Mesendoderm (in vitro differentiated cells): ENCODE measurements around the gene DNAH10. TPM values are rescaled to one million over a fixed set of nuclear protein-coding genes. Genes with fewer than 3 reads are reported as not detected.

Source experiments
- DNase-seq: peaks from one replicate; pipeline ENCODE4 v3.0.0; 2013
- H2AK5ac ChIP-seq: 2 replicates; pipeline ENCODE4 v1.6.1; 2013; ENCODE audit warnings: low read length, inconsistent platforms
- H2BK120ac ChIP-seq: 2 replicates; pipeline ENCODE4 v1.6.1; 2013; ENCODE audit warnings: low read depth, mild to moderate bottlenecking, low read length, moderate library complexity, mixed read lengths
- H2BK15ac ChIP-seq: replicated peaks from 2 replicates; pipeline ENCODE4 v1.6.1; 2013; ENCODE audit warnings: low read depth, mild to moderate bottlenecking, moderate library complexity
- H2BK5ac ChIP-seq: 2 replicates; pipeline ENCODE4 v1.6.1; 2013; ENCODE audit warnings: low read length, inconsistent platforms
- H3K18ac ChIP-seq: 2 replicates; pipeline ENCODE4 v1.6.1; 2013; ENCODE audit warnings: mild to moderate bottlenecking, low read length, mixed read lengths
- H3K23ac ChIP-seq: one replicate; pipeline ENCODE4 v1.6.1; 2013; ENCODE audit warnings: low read length
- H3K27ac ChIP-seq: 2 replicates; pipeline ENCODE4 v1.5.1; 2013; ENCODE audit warnings: low read depth, mild to moderate bottlenecking, inconsistent platforms, low read length, moderate library complexity
- H3K27me3 ChIP-seq: 2 replicates; pipeline ENCODE4 v1.6.1; 2013; ENCODE audit warnings: low read length, control low read depth, mild to moderate bottlenecking, inconsistent platforms; ENCODE audit not compliant: insufficient read depth, poor library complexity
- H3K36me3 ChIP-seq: 2 replicates; pipeline ENCODE4 v1.6.1; 2013; ENCODE audit warnings: low read length, inconsistent platforms; ENCODE audit not compliant: control insufficient read depth, insufficient read depth
- H3K4ac ChIP-seq: one replicate; pipeline ENCODE4 v1.6.1; 2013; ENCODE audit warnings: low read depth, mild to moderate bottlenecking, low read length, moderate library complexity
- H3K4me1 ChIP-seq: 2 replicates; pipeline ENCODE4 v1.6.1; 2013; ENCODE audit warnings: low read depth, low read length, inconsistent platforms; ENCODE audit not compliant: control insufficient read depth
- H3K4me2 ChIP-seq: 2 replicates; pipeline ENCODE4 v1.6.1; 2013; ENCODE audit warnings: low read length
- H3K4me3 ChIP-seq: 2 replicates; pipeline ENCODE4 v1.5.1; 2013; ENCODE audit warnings: mild to moderate bottlenecking, low read length
- H3K56ac ChIP-seq: one replicate; pipeline ENCODE4 v1.6.1; 2013; ENCODE audit warnings: low read length
- H3K79me1 ChIP-seq: 2 replicates; pipeline ENCODE4 v1.6.1; 2013; ENCODE audit warnings: low read length, inconsistent platforms
- H3K79me2 ChIP-seq: 2 replicates; pipeline ENCODE4 v1.6.1; 2013; ENCODE audit warnings: mild to moderate bottlenecking, low read length; ENCODE audit not compliant: control insufficient read depth, insufficient read depth
- H3K9ac ChIP-seq: 2 replicates; pipeline ENCODE4 v1.6.1; 2013; ENCODE audit warnings: low read length, inconsistent platforms
- H4K5ac ChIP-seq: one replicate; pipeline ENCODE4 v1.6.1; 2013; ENCODE audit warnings: low read length
- H4K8ac ChIP-seq: one replicate; pipeline ENCODE4 v1.6.1; 2013; ENCODE audit warnings: low read depth, mild to moderate bottlenecking, control low read depth, low read length, moderate library complexity
- WGBS: extraction: QIAGEN DNeasy Blood & Tissue Kit; methylation state at CpG from one replicate; pipeline ENCODE4 v1.1.7; 2013; ENCODE audit warnings: low lambda C conversion rate, missing lambda C conversion rate; ENCODE audit not compliant: insufficient coverage; ENCODE audit errors: extremely low coverage; 5-methylcytosine and 5-hydroxymethylcytosine counted together
- small RNA-seq: library from polyadenylated mRNA; stranded (forward); fragments of <200 nt; extraction: miRNeasy Mini kit (QIAGEN cat#:217004); gene quantifications from one replicate; pipeline ENCODE3, GENCODE V24; 2013; ENCODE audit not compliant: insufficient read depth

DNAH10 gene

DNA sequence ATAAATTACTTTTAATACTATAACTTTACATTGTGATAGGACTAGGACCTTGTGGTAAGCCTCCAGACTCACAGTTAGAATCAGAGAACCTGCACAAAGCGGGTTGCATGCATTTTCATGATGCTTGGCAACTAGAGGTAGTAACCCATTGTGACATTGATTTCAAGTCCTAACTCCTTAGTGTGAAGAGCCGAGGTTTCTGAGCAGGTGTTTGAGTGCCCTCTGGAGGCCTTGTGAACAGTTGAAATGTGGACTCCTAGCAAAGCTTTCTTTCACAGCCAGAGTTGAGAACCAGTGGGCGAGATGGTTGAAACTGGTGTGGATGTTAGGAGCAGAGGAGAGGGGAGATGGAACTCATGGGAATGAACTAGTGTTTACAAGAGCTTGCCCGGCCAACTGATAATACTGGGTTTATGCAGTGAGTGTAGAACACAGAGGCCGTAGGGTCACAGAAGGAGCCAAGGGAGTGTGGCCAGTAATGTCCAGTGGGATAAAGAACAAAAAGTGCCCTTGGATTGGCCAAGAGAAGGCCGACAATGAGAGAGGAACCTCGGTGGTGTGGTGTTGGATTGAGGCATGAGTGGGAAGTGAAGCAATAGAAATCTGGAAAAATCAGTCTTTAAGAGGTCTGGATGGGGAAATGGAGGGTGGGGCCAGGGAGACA, 221.9 kb downstream of the DNAH10 start:
- Histone ChIP-seq H3K9ac (no peak overlapping the region), H3K4me1 (peaks cover 3% of the 10 kb centered on the region), H3K27ac (no peak overlapping the region), H3K4ac (no peak overlapping the region), H3K4me3 (no peak overlapping the region), H3K18ac (no peak overlapping the region), H3K23ac (no peak overlapping the region), H2AK5ac (no peak overlapping the region), H3K36me3 (no peaks in the 10 kb centered on the region), H2BK15ac (no peak overlapping the region), H4K8ac (no peak overlapping the region), H3K4me2 (no peak overlapping the region), H3K56ac (no peak overlapping the region), H4K5ac (no peak overlapping the region), H3K27me3 (no peaks in the 10 kb centered on the region), H3K79me1 (peaks cover 18% of the 10 kb centered on the region), H2BK5ac (no peak overlapping the region), H3K79me2 (peaks cover 5% of the 10 kb centered on the region), H2BK120ac (no peak overlapping the region)
- DNase-seq: peak; percentile 84
- no CpG with 5 or more reads among the region's 7 CpGs for WGBS

- no peaks in the 10 kb centered on the region for H3K36me3 ChIP-seq
Observed at GRCh38 chr12:123984903-123985302, 222.8 kb downstream of the DNAH10 start.

More at GRCh38 chr12:123984903-123985302, 222.8 kb downstream of the DNAH10 start:
- Histone ChIP-seq H3K9ac (no peak overlapping the region), H3K79me1 (peaks cover 18% of the 10 kb centered on the region), H3K18ac (no peak overlapping the region), H2BK15ac (no peak overlapping the region), H3K79me2 (peaks cover 5% of the 10 kb centered on the region), H3K56ac (peak overlapping the region; percentile 8), H4K5ac (no peak overlapping the region), H3K4me3 (no peak overlapping the region), H3K23ac (no peak overlapping the region), H2BK5ac (no peak overlapping the region), H4K8ac (no peak overlapping the region), H3K4me1 (peaks cover 3% of the 10 kb centered on the region), H3K4ac (no peak overlapping the region), H3K4me2 (no peak overlapping the region), H3K27ac (no peak overlapping the region), H2BK120ac (no peak overlapping the region), H3K27me3 (no peaks in the 10 kb centered on the region), H2AK5ac (no peak overlapping the region)
- DNase-seq: no peak
- no CpG with 5 or more reads among the region's 4 CpGs for WGBS

Small RNAs within 50 kb of the gene (small RNA-seq; reads per million reads assigned to genes)
- not detected for gene AC068790.4
- gene AC068790.6: not detected
